GM12892 (cell line): Measurements from ENCODE around the gene PTCD3.

Experiments
- DNase-seq: peaks from one replicate; pipeline ENCODE4 v3.0.0; 2011; ENCODE audit not compliant: insufficient read length
- FAIRE-seq: peaks from 2 replicates; lab custom pipeline; 2011; peaks lifted over from hg19 to GRCh38; lab: Jason Lieb, UNC
- POLR2A ChIP-seq: IDR thresholded peaks from 2 replicates; pipeline ENCODE4 v1.6.1; 2011; ENCODE audit warnings: low read depth, low read length, control low read depth
- POLR2AphosphoS5 ChIP-seq: IDR thresholded peaks from 2 replicates; pipeline ENCODE4 v1.6.1; 2011; ENCODE audit warnings: low read depth, low read length, control low read depth
- TAF1 ChIP-seq: IDR thresholded peaks from 2 replicates; pipeline ENCODE4 v1.6.1; 2011; ENCODE audit warnings: low read depth, mild to moderate bottlenecking, control low read depth, low read length, borderline replicate concordance

Gene PTCD3

GRCh38 chr2:86070868-86071267 lies 35.2 kb upstream of the PTCD3 start:
- no peak for DNase-seq
- TF ChIP-seq POLR2AphosphoS5 (no peak), POLR2A (no peak)
- FAIRE-seq, result no peak

- FAIRE-seq (peak; percentile 9), DNase-seq (peak; percentile 32)
- TF ChIP-seq TAF1 (no peak), POLR2AphosphoS5 (no peak), POLR2A (no peak)
These were observed 33.7 kb upstream of the PTCD3 start for GRCh38 chr2:86072271-86072858.

DNA sequence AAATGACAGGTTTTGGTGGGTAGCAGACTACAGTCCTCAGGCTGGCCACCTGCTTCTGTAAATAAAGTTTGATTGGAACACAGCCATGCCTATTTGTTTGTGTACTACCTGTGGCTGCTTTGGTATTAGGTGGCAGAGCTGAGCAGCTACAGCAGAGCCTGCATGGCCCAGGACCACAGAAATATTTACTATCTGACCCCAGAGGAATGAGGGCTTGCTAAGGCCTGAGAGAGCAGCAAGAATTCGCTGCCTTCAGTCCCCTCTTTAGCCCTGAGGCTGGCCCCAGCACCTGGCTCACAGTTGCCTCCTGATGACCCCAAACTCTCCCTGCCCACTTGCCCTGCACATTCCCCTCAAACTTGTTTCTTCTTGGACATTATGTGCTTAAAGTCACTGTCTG lies 32.8 kb upstream of the PTCD3 start:
- FAIRE-seq, result no peak
- TF ChIP-seq POLR2A (no peak), TAF1 (no peak), POLR2AphosphoS5 (no peak)
- DNase-seq, result no peak

- TF ChIP-seq TAF1, result no peak
- no peak for TF ChIP-seq POLR2A
- no peak for TF ChIP-seq POLR2AphosphoS5
- FAIRE-seq (no peak), DNase-seq (no peak)
These were observed 31.8 kb upstream of the PTCD3 start for GRCh38 chr2:86074256-86074655.

DNA sequence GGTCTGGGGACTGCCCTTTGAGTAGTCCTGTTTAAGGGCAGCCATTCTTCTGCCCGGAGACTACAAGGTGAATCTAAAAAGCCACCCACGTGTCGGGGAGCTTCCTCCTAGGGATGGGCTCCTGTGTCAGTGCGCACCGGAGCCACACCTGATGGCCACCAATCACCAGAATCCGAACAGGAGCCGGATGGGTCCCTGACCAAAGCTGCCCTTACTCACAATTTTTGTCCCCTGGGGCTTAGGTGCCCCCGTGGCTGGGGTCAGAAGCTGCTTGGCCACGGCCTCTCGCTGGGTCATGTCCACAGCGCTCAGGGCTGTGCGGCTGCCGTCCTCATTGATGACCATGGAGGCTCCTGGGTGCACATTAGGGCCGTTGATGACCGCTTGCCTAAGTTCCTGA lies 31.2 kb upstream of the PTCD3 start:
- TF ChIP-seq POLR2AphosphoS5, result no peak
- TF ChIP-seq POLR2A, result 0 out of 2 replicates have a peak, but pooled peaks have one; percentile 7
- FAIRE-seq, result no peak
- DNase-seq, result no peak

- DNase-seq (no peak), FAIRE-seq (no peak)
- TF ChIP-seq POLR2A, result no peak
- TF ChIP-seq POLR2AphosphoS5, result no peak
- no peak for TF ChIP-seq TAF1
These were observed 30.1 kb upstream of the PTCD3 start for GRCh38 chr2:86075886-86076285.

DNA sequence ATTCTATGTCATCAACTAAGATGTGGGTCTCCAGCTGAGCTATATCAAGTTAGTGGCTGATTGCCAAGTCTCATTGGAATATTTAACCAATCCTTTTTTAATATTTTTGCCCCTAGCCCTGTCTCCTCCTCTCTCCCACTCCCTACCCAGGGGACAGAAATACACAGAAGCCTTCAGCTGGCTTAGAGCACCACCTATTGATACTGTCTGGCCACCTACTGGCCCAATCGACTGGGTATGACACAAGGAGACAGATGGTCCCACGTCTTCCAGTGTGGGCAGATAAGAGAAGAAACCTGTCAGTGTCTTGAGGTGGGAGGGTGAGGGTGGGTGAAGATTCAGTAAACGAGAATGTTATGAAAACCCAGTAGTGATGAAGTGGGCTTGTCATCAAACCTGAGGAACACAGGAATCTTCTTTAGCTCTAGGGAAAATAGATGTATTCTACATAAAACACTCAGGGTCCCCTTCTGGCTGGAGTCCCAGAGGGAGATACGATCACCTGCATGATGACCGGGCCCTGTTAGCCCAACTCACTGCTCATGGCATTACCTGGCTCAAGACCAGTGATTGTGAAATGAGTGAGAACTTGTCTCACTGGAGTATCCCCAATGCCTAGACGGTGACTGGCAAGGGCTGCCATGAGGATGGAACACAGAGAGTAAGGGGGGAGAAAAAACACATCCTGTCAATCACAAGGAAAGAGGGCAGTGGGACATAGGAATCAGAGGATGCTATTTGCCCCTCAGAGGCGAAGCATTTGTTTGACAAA lies 27.1 kb upstream of the PTCD3 start:
- no peak for FAIRE-seq
- DNase-seq, result no peak
- no peak for TF ChIP-seq POLR2AphosphoS5
- TF ChIP-seq TAF1, result no peak
- TF ChIP-seq POLR2A, result no peak

DNA sequence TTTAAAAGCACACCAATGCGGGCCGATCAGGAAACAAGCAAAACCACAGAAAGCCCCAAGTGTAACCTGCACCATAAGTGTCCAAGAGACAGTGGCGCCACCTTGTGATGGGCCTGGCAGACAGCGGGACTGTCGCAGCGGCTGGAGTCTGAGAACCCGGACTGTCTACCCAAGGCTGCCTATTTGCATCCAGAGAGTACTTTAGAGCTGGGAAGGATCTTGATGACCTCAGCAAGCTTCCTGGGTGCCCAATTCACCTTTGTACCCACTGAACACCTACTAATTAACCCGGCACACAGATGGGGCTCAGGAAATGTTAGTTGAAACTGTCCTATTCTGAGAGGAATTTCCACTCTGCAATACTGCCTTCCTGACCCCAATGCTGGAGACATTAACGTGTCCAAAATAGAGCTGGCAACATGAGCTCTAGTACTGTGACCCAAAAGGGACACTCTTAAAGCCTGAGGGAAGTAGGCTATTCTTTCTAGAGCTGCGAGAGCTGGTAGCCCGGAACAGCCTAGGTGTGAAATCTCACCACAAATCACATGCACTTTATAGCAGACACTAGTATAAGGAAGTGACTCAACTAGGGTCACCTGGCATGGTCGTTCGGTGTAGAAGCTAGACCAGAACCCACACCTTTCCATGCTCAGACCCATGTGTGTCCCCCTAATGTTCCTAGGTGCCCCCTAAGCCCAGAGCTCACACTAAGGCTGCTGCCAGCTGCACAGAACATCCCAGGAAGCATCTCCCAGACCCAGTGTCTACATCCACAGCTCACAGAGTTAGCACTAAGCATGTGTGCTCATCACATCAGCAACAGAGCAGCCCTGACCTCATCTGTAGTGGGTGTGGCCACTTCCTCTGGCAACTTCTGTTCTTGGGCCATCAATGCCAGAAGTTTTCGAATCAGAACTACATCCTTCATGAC lies 25.8 kb upstream of the PTCD3 start:
- FAIRE-seq (peak; percentile 60), DNase-seq (peak; percentile 34)
- no peak for TF ChIP-seq POLR2A
- TF ChIP-seq TAF1, result no peak
- TF ChIP-seq POLR2AphosphoS5, result no peak

DNA sequence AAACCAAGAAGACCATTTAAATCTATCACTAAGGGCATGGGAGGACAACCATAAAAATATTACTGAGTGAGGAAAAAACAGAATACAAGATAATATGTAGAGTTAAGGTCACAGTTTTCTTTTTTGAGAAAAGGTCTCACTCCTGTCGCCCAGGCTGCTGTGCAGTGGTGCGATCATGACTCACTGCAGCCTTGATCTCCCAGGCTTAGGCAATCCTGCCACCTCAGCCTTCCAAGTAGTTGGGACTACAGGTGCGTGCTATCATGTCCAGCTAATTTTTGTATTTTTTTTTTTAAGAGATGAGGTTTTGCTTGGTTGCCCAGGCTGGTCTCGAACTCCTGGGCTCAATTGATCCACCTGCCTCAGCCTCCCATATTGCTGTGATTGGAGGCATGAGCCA lies 24.3 kb upstream of the PTCD3 start:
- FAIRE-seq (no peak), DNase-seq (no peak)
- no peak for TF ChIP-seq POLR2AphosphoS5
- no peak for TF ChIP-seq POLR2A
- no peak for TF ChIP-seq TAF1

GRCh38 chr2:86082756-86083155 lies 23.3 kb upstream of the PTCD3 start:
- FAIRE-seq (no peak), DNase-seq (no peak)
- TF ChIP-seq TAF1, result no peak
- no peak for TF ChIP-seq POLR2A
- no peak for TF ChIP-seq POLR2AphosphoS5

GRCh38 chr2:86087936-86088850 lies 17.8 kb upstream of the PTCD3 start:
- no peak for DNase-seq
- no peak for TF ChIP-seq TAF1
- TF ChIP-seq POLR2AphosphoS5, result no peak
- no peak for TF ChIP-seq POLR2A
- no peak for FAIRE-seq
